Measurements from ENCODE around the gene CD180.

The CD180 gene

DNA sequence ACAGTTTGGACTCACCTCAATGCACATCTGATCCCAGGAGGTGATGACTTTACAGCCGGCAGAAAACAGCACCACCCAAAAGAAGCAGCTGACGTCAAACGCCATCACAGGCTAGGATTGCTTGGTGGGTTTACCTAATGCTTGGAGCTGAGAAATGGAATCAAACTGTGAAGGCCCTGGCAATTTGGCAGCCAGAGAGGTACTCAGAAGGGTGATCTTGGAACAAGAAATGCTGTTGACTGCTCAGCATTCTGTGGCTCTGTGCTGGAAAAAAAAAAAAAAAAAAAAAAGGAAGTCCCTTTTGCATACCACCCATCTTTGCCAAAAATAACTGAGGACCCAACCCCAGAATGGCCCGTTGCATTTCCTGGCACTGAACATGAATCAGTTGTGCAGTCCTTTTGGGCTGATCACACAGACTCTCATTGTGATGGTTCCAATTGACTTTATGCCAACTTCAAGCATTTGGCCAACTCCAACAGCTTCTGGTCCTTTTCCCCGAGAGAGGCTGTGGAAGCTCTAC lies at the start of gene CD180:
Gene CD180 (minus strand): TSS at position 263 of the 523 bp plus-strand sequence. CDS start 158 bp downstream, at position 105.
- no peak for DNase-seq

- peak; percentile 65 for DNase-seq
Observed at GRCh38 chr5:67246108-67246507, 49.5 kb upstream of the CD180 start.

DNA sequence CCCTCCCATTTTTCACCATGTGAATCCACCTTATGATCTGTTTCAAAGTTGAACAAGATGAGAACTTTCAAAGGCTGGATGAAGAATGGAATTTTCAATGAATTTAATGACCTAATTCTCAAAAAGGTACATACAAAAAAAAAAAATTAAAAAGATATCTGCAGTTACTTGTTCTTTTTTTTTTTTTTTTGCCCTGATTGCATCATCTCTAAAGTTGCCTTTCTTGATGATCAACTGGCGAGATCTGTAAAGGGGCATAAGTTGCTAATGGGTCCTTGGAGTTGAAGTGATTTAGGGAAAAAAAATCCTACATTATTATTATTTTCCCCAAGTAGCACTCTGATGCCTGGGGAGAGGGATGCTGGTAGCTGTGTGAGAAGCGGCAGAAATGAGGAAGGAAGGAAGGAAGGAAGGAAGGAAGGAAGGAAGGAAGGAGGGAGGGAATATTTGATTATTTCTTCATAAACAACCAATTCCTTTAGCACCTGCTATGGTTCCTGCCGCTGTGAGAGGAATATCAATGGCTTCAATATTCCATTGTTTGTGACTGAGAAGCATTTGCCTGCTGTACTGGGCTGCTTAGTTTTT lies 48.8 kb upstream of the CD180 start:
- no peak for DNase-seq

DNA sequence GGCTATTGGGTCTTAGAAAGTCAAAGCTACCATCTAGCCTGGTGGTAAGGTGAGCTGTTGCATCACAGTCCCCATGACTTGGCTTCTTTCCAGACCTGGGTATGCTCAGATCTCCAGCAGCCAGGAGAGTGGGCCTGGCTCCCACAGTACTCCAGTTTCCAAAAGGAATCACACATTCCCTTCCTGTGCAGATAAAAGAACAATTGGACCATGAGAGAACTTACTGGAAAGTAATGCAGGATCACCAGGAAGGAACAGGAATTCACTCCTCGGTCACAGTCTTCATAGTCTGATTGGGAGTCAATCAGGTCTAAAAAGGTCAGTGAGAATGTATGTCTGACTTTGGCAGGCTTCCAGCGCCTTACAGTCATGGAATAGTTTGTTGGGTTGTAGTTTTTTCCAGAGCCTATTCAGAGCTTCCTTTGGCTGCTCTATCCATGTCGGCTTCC lies 47.8 kb upstream of the CD180 start:
- no peak for DNase-seq

DNA sequence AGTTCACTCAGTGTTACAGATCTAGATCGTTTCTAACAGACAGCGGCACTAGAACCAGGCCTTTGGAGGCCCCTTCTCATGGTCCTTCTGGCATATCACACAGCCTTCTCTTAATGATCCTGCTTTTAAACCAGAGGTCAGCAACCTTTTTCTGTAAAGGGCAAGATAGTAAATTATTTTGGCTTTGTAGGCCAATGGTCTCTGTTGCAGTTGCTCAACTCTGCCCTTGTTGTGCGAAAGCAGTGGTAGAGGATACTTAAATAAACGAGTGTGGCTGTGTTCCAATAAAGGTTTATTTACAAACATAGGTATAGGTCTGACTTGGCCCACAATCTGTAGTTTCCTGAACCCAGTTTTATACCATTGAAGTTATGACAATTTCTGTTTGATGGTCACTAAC lies 47.3 kb upstream of the CD180 start:
- DNase-seq, result no peak

DNA sequence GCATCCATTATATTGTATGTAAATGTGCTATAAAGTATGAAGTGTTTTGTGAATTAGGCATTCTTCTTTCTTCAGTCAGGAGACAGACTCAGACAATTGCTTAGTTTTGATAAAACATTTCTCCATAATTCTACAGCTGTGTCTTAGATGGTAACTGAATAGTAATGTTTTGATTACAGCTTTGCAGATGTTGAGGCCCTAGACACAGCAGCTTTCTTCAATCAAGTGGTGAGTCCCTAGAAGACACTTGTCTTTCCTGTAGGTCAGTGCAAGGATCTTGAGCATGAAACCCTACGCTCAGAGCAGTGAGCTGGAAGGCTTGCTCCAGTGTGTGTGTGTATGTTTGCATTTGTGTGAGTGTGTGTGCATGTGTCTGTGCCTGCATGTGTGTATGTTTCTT lies 46.8 kb upstream of the CD180 start:
- no peak for DNase-seq

DNA sequence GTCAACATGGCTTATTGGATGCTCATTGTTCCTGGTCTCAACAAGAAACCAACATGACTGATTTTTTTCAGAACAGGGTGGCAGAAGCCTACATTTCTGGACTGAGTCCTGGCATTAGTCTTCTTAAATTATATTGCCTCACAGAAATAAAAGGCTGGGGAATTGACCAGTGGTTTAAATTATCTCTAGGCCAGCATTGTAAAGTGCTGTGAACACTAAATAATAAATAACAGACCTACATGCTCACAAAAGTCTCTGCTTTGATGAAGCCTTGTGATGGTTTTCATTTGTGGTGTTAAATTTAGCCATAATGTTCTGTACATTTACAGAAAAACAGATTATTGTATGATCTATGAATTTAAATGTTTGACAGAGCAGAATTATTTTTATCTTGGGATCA lies 44.7 kb upstream of the CD180 start:
- DNase-seq, result no peak

- DNase-seq, result no peak
Observed at GRCh38 chr5:67240846-67241245, 44.2 kb upstream of the CD180 start.

DNA sequence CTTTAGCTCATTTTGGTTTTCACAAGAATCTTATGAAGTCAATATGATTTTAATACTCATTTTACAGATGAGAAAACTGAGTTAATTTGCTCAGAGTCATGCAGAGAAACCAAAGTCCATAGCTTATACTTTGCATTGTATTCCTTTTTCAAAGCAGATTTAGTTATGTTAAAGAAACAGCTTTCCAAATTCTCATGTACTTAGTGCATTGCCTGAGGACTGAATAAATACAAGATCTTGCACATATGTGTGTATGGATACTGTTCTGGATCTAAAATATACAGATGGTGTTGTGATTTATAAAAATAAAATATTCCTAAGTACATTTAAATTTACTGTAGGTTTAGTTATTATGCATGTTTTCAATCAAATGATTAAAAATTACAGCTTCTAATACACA lies 43.5 kb upstream of the CD180 start:
- DNase-seq, result no peak

DNA sequence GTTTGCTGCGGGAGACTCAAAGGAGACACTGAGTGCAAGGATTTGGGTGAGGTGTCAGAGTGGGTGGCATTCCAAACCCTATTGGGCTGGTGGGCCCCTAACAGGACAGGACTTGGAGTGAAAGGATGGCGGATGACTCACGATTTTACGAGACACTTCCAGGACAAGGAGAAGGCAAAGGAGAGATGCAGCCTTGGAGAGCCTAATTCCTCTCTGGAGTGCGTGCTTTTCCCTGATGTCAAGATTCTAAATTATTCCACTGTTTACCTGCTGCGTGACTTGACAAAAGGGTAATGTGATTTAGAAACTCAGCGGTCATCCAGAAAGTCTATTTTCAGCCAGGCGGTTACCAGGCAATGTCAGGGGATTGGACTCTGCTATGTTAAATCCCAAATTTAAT lies 41.6 kb upstream of the CD180 start:
- DNase-seq, result no peak

DNA sequence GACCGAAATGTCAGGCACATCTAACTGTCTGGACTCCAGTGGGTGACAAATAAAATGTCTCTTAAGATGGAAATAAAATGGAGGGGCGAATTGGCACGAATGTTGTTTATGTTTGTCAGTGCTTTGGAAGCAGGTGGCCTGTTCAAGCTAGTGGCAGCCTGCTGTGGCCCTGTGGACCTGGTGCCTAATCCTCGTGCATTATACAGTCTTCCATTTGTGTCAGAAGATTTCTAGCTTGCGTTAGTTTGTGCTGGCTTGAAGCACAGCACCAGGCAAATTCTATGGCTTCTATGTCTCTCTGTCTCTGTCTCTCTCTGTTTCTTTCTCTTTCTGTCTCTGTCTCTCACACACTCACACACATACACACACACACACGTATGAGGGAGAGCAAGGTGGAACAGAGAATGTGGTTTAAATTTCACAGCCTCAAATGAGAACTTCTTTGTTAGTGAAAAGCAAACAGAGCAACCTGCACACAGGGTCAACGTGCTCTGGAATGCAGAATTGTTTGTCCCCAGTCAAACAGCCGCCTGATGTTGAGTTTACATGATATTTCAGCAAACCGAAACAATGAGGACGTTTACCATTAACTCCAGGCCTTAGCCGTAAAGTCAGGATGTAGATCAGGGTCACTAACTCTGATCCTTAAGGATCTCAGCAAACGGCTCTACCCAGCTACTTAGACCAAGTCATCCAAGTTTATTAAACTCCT lies 39.0 kb upstream of the CD180 start:
- no peak for DNase-seq

- DNase-seq, result no peak
Observed at GRCh38 chr5:67234671-67235176, 38.1 kb upstream of the CD180 start.

DNA sequence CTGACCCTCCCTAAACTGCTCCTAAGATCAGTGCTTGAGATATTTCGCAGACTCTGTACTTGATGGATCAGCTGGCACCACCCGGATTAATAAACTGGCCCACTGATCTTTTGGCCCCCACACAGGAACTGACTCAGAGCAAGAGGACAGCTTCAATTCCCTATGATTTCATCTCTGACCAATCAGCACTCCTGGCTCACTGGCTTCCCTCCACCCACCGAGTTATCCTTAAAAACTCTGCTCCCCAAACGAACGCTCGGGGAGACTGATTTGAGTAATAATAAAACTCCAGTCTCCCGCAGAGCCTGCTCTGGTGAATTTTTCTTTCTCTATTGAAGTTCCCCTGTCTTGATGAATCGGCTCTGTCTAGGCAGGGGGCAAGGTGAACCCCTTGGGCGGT lies 36.5 kb upstream of the CD180 start:
- DNase-seq, result no peak

DNA sequence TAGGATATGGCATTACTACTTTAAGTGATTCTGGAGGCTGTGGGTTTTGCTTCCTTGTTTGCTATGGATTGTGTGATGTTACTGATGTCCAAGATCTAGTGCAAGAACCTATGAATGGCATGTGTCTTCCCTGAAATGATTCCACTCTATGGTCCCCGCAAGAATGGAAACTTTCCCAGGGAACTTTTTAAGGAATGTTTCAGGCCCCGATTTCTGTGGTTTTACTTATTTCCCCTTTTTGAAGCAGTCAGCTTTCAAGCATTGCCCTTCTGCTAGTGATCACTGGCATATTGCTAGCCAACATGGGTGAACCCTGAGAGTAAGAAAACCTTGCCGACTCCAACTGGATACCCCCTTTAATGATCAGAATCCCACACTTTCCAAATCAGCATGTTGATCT lies 26.6 kb upstream of the CD180 start:
- no peak for DNase-seq

DNA sequence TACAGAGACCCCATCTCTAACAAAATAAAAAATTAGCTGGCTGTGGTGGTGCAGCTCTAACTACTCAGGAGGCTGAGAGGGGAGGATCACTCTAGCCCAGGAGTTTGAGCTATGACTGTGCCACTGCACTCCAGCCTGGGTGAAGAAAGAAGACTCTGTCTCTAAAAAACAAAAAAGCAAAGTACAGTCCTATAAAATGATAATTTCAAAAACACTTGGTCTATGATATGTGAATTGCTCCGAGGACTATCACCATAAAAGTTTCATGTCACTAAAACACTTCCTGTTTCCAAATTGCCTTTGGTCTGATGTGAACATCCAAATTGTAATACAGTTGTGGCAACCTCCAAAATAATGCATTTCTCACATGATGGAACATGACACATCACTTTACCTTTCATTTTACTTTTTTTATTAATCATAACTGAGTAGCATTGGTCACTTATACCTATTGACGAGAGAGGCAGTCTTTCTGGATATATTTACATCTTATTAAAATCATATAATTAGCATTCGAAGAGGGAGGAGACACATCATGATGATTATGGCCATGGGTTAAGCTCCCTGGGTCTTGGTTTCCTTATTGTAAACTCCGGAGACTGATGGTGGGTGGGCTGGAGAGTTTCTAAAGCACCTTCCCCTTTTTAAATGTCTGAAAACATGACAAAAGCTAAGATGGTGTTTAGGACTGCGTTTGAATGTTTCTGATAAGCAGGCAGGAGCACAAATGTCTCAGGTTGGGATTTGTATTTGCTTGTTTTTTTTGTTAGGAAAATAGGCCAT lies 25.8 kb upstream of the CD180 start:
- no peak for DNase-seq

DNA sequence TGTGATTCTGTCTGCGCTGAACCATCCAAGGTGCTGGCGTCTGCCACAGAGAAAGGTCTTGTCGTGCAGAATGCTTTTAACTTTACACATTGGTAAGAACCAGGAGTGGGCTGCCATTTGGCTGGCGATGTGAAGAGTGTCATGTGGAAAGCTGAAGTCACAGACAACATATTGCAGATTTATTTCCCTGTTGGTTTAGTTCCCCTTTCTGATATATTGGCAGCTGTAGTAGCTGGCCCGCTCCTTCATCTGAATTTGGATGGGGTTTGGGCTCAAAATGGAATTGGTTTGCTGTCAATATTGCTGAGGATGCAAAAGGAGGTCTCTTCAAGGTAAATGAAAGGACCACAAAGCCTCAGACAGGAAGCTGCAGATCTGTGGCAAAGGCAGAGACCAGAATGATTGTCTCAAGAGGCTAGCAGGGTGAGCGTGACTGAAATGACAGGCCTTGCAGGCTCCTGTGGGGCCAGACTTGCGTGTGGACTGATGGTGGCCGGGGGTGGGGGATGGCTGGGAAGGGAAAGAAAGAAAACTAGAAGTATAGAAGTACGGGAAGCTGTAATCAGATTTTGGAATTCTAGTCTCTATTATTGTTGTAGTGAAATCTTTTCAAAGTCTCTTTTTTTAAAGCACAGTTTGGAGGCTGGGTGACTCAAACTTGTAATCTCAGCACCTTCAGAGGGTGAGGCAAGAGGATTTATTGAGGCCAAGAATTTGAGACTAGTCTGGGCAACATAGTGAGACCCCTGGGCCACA lies 25.1 kb upstream of the CD180 start:
- DNase-seq, result no peak

DNA sequence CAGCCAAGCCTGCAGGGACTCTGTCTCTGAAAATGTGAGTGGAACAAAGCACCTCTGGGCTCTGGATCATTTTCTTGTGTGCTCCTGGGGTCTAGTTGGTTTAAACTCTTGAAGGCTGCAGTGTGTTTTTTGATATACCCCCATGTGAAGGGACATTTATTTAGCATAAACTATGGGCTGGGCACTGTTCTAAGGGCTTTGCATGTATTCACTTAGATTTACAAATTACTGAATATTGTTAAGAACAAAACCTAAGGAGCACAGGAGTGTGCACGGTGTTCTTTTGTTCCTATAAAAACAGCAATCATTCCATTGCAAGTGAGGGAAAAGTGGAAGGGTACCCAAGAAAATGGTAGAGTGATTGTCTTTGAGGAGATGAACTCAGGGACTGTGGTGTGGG lies 20.0 kb upstream of the CD180 start:
- DNase-seq, result no peak

- DNase-seq, result no peak
Observed at GRCh38 chr5:67215519-67216471, 19.2 kb upstream of the CD180 start.

- no peak for DNase-seq
Observed at GRCh38 chr5:67214707-67215447, 18.3 kb upstream of the CD180 start.

GRCh38 chr5:67214036-67214435 lies 17.4 kb upstream of the CD180 start:
- DNase-seq, result no peak

GRCh38 chr5:67211926-67212325 lies 15.3 kb upstream of the CD180 start:
- DNase-seq, result no peak

Data from retina (tissue), 1 donor.